Activated naive CD8-positive, alpha-beta T cell treated with anti-CD3 and anti-CD28 coated beads, Interleukin-2, amount 50 U/mL, for 24 hours (primary cell): ENCODE results near the gene CLCN1.

Source experiments
- ATAC-seq: fragments of 150-1000 bp; cut with Tn5 transposase; one replicate; pipeline ENCODE4 v1.10.0; 2021
- DNase-seq: peaks from one replicate; pipeline ENCODE4 v3.0.0; 2021
- H3K27ac Mint-ChIP-seq: one replicate; pipeline ENCODE4 v1.8.0; 2021; ENCODE audit warnings: mild to moderate bottlenecking, mixed read lengths
- H3K27me3 Mint-ChIP-seq: one replicate; pipeline ENCODE4 v1.8.0; 2021; ENCODE audit warnings: mixed read lengths
- H3K36me3 Mint-ChIP-seq: one replicate; pipeline ENCODE4 v1.8.0; 2021; ENCODE audit warnings: low read depth, mixed read lengths
- H3K4me1 Mint-ChIP-seq: one replicate; pipeline ENCODE4 v1.8.0; 2021; ENCODE audit warnings: mixed read lengths
- H3K4me3 Mint-ChIP-seq: one replicate; pipeline ENCODE4 v1.8.0; 2021; ENCODE audit warnings: mild to moderate bottlenecking, moderate library complexity, mixed read lengths
- H3K9me3 Mint-ChIP-seq: one replicate; pipeline ENCODE4 v1.8.0; 2021; ENCODE audit warnings: mixed read lengths

CLCN1 gene

DNA sequence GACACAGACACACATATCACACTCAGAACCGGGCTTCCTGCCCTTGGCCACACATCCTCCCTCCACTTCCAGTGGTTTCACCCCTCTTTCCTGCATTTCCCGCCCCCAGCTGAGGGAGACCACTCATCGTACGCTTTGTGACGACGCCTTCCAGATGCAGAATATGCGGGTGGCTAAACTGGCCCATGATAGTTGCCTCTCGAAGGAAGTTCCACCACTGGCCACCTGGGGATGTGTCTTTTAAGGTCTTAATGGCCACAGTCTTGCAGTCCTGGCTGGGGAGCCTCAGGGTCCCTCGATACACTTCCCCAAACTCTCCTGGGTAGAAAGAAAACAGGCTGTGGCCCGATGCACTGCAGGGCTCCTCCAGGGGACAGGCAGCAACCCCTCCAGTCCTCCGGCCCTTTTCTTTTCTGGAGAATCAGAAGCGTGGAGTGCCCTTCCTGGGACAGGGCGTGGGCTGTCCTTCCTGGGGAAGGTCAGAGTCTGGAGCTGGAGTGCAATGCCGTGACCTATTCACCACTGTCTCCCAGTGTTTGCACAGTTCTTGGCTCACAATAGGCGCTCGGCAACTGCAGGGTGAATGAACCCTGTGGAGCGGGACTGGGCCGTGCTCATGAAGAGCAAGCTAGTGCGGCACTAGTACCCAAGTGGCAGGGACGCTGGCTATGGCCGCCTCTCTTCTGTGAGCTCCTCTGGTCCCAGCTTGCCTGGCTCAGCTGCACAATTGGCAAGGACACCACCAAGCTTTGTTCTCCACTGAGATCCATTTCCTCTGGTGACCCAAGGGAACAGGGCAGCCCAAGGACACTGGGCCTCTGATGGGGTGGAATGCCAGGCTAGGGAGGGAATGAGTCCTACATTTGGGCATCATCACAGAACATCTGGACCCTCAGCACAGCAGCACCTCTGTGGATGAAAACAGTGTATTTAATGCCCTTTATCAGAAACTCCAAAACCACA, 79.6 kb downstream of the CLCN1 start:
- DNase-seq (no peak), ATAC-seq (no peak)
- Mint-ChIP-seq H3K27ac (peak overlapping the region; percentile 52), H3K27me3 (no peaks in the 10 kb centered on the region), H3K4me1 (peaks cover 5% of the 10 kb centered on the region), H3K36me3 (peaks cover 6% of the 10 kb centered on the region), H3K9me3 (no peaks in the 10 kb centered on the region), H3K4me3 (no peak overlapping the region)

DNA sequence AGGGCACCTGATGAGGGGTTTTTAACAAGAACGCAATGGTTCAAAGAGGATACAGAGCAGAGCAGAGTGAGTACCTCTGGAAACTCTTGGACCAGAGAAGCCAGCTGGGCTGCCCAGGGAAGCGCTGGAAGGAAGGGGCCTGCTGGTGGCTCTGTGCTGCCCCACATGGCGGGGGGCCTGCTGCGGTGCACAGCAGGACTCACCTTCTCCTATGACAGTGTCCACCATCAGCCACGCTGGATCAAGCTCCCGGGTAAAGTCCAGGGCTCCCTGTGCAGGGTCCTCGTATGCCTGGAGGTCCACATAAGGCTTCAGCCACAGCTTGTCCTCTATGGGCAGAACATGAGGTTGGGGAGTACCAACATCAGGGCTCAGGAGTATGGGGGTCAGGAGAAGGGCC, 80.3 kb downstream of the CLCN1 start:
- Mint-ChIP-seq H3K4me3 (no peak overlapping the region), H3K4me1 (peaks cover 5% of the 10 kb centered on the region)

GRCh38 chr7:143396625-143397556, 81.0 kb downstream of the CLCN1 start:
- no peaks in the 10 kb centered on the region for H3K9me3 Mint-ChIP-seq
- no peak overlapping the region for H3K4me3 Mint-ChIP-seq
- peaks cover 3% of the 10 kb centered on the region for H3K36me3 Mint-ChIP-seq
- peaks cover 5% of the 10 kb centered on the region for H3K4me1 Mint-ChIP-seq
- DNase-seq (no peak), ATAC-seq (no peak)
- H3K27me3 Mint-ChIP-seq, result no peaks in the 10 kb centered on the region
- H3K27ac Mint-ChIP-seq, result no peak overlapping the region

More for the DNA sequence above, 80.3 kb downstream of the CLCN1 start:
- Mint-ChIP-seq H3K36me3 (peaks cover 3% of the 10 kb centered on the region), H3K9me3 (no peaks in the 10 kb centered on the region), H3K27me3 (no peaks in the 10 kb centered on the region), H3K27ac (no peak overlapping the region)
- DNase-seq (no peak), ATAC-seq (no peak)

DNA sequence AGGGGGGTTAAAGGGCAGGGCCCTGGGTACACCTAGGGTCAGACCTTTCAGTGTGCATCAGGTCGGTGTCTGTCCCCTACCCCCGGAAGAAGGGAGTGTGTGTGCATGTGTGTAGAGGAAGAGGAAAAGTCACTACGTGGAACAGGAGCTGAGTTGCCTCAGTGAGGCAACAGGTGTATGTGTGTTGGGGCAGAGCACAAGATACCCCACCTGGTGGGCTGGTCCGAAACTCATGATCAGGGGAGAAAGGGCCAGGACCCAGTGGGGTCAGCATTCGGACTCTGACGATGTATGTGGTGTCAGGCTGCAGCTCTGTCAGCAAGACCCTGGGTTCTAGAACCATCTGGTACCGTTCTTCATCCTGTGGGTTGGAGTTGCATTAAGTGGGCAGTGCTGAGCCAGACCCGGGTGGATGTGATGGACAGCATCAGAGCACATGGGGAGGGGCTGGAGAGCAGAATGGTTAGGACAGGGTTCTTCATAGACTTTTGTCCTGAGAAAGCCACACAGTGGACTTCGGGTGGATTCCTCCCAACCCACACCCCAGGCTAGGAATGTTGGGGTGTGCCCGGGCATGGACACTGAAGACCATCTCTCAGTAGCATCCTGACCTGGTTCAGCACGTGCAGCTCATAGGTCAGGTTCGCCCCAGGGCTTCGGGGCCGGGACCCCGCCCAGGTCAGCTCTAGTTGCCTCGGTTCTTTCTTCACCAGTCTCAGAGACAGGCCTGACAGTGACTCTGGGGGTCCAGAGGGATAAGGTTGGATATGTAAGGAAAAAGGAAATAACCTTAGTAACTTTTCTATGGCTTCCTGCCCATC, 82.0 kb downstream of the CLCN1 start:
- peaks cover 1% of the 10 kb centered on the region for H3K36me3 Mint-ChIP-seq
- no peaks in the 10 kb centered on the region for H3K9me3 Mint-ChIP-seq
- H3K27ac Mint-ChIP-seq, result no peak overlapping the region
- no peaks in the 10 kb centered on the region for H3K27me3 Mint-ChIP-seq
- no peak overlapping the region for H3K4me3 Mint-ChIP-seq
- ATAC-seq, result no peak
- peaks cover 5% of the 10 kb centered on the region for H3K4me1 Mint-ChIP-seq
- DNase-seq, result no peak

- no peak overlapping the region for H3K4me3 Mint-ChIP-seq
- H3K4me1 Mint-ChIP-seq, result peaks cover 8% of the 10 kb centered on the region
- H3K9me3 Mint-ChIP-seq, result no peaks in the 10 kb centered on the region
Observed at GRCh38 chr7:143398616-143399015, 82.7 kb downstream of the CLCN1 start.

DNA sequence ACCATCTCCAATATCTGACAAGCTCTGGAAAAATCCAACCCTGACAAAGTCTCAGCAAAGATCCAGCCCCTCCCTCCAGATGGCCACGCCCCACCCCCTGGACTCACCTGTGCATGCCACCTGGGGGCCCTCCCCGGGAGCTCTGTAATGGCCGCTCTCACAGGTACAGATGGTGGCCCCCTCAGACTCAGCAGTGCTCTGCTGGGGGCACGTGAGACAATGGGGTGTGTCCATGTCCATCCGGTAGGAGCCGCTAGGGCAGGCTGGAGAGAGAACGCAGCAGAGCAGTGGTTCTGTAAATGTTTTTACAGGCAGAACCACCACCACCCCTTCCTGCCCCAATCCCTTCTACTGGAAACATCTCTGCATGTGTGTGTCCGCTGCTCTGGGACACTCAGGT, 83.2 kb downstream of the CLCN1 start:
- Mint-ChIP-seq H3K36me3 (no peaks in the 10 kb centered on the region), H3K27ac (no peak overlapping the region), H3K4me1 (peaks cover 10% of the 10 kb centered on the region), H3K4me3 (no peak overlapping the region), H3K27me3 (no peaks in the 10 kb centered on the region), H3K9me3 (no peaks in the 10 kb centered on the region)
- no peak for DNase-seq
- no peak for ATAC-seq

More at GRCh38 chr7:143398616-143399015, 82.7 kb downstream of the CLCN1 start:
- DNase-seq (no peak), ATAC-seq (no peak)
- no peak overlapping the region for H3K27ac Mint-ChIP-seq
- H3K27me3 Mint-ChIP-seq, result no peaks in the 10 kb centered on the region
- H3K36me3 Mint-ChIP-seq, result no peaks in the 10 kb centered on the region

DNA sequence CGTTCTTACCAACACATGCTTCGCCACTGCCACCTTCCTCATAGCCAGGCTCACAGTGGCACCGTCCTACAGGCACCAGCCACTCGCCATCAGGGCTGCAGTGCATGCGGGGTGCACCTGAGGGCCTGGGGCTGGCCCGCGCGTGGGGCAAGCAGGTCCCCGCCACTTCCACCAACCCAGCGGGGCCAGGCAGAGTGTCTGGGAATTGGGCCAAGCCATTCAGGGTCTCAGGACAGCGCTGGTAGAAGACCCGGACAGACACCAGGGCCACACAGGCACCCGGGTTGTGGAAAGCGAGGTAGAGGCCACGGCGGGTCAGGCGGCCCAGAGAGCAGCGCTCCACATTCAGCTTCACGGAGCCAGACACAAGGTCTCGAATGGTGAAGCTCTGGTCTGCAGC, 83.7 kb downstream of the CLCN1 start:
- H3K4me3 Mint-ChIP-seq, result no peak overlapping the region
- ATAC-seq (no peak), DNase-seq (no peak)
- no peaks in the 10 kb centered on the region for H3K27me3 Mint-ChIP-seq
- H3K27ac Mint-ChIP-seq, result no peak overlapping the region
- peaks cover 13% of the 10 kb centered on the region for H3K4me1 Mint-ChIP-seq
- no peaks in the 10 kb centered on the region for H3K36me3 Mint-ChIP-seq
- no peaks in the 10 kb centered on the region for H3K9me3 Mint-ChIP-seq

DNA sequence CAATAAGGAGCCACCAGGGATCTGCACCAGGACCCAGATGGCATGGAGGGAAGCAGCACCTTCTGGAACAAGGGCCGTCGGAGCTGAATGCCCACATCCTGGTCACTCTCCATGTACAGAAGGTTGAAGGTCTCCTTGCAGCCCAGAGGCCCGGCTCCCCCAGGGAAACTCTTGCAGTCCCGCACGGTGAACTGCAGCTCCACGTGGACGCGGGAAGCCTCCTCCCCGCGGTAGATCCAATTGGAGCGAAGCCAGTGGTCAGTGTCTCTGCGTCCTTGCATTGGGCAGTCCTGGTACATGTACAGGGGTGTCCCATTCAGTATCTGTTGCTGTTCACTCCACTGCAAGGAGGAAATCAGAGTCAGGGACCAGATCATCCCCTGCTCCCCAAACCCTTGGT, 85.4 kb downstream of the CLCN1 start:
- Mint-ChIP-seq H3K27ac (no peak overlapping the region), H3K4me3 (no peak overlapping the region)
- ATAC-seq, result no peak

More for the DNA sequence above, 85.4 kb downstream of the CLCN1 start:
- no peaks in the 10 kb centered on the region for H3K9me3 Mint-ChIP-seq
- DNase-seq, result no peak
- no peaks in the 10 kb centered on the region for H3K27me3 Mint-ChIP-seq
- peaks cover 11% of the 10 kb centered on the region for H3K4me1 Mint-ChIP-seq
- no peaks in the 10 kb centered on the region for H3K36me3 Mint-ChIP-seq
